D721Med (cell line): ENCODE results near the gene SLC44A5.
"Not testable (repeated sequence)": the region's sequence is repeated elsewhere in the genome, so short reads cannot be mapped to it uniquely, and the experiment has no call there.

Experiments
- DNase-seq: peaks from one replicate; pipeline ENCODE4 v3.0.0; 2011; ENCODE audit warnings: low spot score; ENCODE audit not compliant: insufficient read length
- FAIRE-seq: peaks from 2 replicates; lab custom pipeline; 2011; peaks lifted over from hg19 to GRCh38; lab: Jason Lieb, UNC
- CTCF ChIP-seq: IDR thresholded peaks from 2 replicates; pipeline ENCODE4 v1.5.1; 2012; ENCODE audit warnings: mild to moderate bottlenecking, control low read depth; ENCODE audit not compliant: insufficient read depth; ENCODE audit errors: missing control alignments

Gene SLC44A5

GRCh38 chr1:75611014-75611413 lies at the start of gene SLC44A5:
TSS of gene SLC44A5 (minus strand) at chr1:75611114. CDS start at chr1:75541447, 69,667 bp downstream.
- DNase-seq, result no peak
- no peak for TF ChIP-seq CTCF
- no peak for FAIRE-seq

GRCh38 chr1:75655931-75656330 lies 45.0 kb upstream of the SLC44A5 start:
- FAIRE-seq (no peak), DNase-seq (no peak)
- TF ChIP-seq CTCF, result no peak

- DNase-seq, FAIRE-seq: not testable (repeated sequence)
Observed at GRCh38 chr1:75647183-75647582, 36.3 kb upstream of the SLC44A5 start.

- not testable (repeated sequence) for DNase-seq, FAIRE-seq
Observed at GRCh38 chr1:75645153-75645552, 34.2 kb upstream of the SLC44A5 start.

GRCh38 chr1:75643460-75643859 lies 32.5 kb upstream of the SLC44A5 start:
- TF ChIP-seq CTCF, result no peak
- DNase-seq (no peak), FAIRE-seq (no peak)

- DNase-seq (no peak), FAIRE-seq (no peak)
- TF ChIP-seq CTCF, result no peak
Observed at GRCh38 chr1:75641325-75641724, 30.4 kb upstream of the SLC44A5 start.

GRCh38 chr1:75640137-75640536 lies 29.2 kb upstream of the SLC44A5 start:
- TF ChIP-seq CTCF, result no peak
- FAIRE-seq, result no peak
- DNase-seq, result no peak

- peak; percentile 77 for TF ChIP-seq CTCF
- FAIRE-seq (peak; percentile 78), DNase-seq (no peak)
Observed at GRCh38 chr1:75632350-75632949, 21.5 kb upstream of the SLC44A5 start.
